ENCODE measurements around the gene KCNN3. TPM values are rescaled to one million over a fixed set of nuclear protein-coding genes. Genes with fewer than 3 reads are reported as not detected.

Gene KCNN3
- total and polyA plus RNA-seq, 2 of the 13 experiments (the other 11 are each of a cell fraction or from before 2014, with no cell fraction given): not detected

GRCh38 chr1:154747740-154748404 is 122.2 kb downstream of the KCNN3 start (continued):
- TF ChIP-seq ATF2 (CRISPR knock-in tag; IDR thresholded peaks at IDR 0.05): no peak
- TF ChIP-seq ZNF224 (CRISPR knock-in tag; IDR thresholded peaks at IDR 0.05): no peak
- no peak for TF ChIP-seq DMTF1 (CRISPR knock-in tag; IDR thresholded peaks at IDR 0.05)
- no peak for TF ChIP-seq BHLHE40 (IDR thresholded peaks at IDR 0.05; ENCODE audit: low read length)
- no peak for TF ChIP-seq SP1 (IDR thresholded peaks at IDR 0.05)
- TF ChIP-seq SP1 (CRISPR knock-in tag; IDR thresholded peaks at IDR 0.05): no peak
- no peak for TF ChIP-seq ZSCAN22 (CRISPR knock-in tag; IDR thresholded peaks at IDR 0.05)
- TF ChIP-seq CHCHD3 (CRISPR knock-in tag; IDR thresholded peaks at IDR 0.05): no peak
- no peak for TF ChIP-seq ZUFSP (CRISPR knock-in tag; IDR thresholded peaks at IDR 0.05; ENCODE audit: borderline replicate concordance)
- no peak for TF ChIP-seq DZIP1 (CRISPR knock-in tag; IDR thresholded peaks at IDR 0.05)

All from HepG2 (cell line).